Activated CD4-positive, alpha-beta T cell treated with anti-CD3 and anti-CD28 coated beads, Interleukin-2, amount 50 U/mL, for 24 hours (primary cell): Measurements from ENCODE around the gene BAIAP2L1.

Source experiments
- DNase-seq, 2 donors: peaks; one replicate each; pipeline ENCODE4 v3.0.0-alpha.2; 2020; ENCODE audit warnings: low read depth in 1 of 2, low spot score in 1 of 2

The BAIAP2L1 gene

DNA sequence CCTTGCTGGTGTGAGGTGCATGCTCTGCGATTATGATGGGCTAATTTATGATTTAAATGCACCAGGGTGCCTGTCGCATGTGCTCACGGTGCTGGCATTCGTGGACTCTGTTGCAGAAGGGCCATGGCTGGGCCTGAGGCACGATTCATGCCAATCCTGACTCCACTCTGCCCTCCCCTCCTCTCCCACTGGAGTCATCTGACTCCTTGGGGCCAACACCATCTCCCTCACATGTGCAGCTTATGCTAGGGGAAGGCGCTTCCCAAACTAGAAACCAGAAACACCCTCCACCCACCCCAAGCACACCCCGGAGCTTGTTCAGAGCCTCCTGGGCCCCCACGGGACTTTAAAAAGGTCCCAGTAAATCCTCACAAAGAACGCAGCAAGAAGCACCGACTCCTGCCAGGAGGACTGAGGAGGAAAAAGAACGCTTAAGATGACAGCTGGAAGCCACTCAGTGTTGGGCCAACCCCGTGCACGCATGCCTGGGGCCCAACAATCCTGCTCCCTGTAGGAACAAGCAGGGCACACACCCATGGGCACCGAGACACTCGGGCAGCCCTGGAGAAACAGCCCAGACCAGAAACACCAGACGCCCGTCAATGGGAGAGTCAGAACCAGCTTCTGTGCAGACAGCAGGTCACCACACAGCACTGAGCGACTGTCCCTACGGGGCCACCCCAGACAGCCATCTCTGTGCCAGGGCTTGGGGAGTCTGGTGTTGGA lies 105.3 kb downstream of the BAIAP2L1 start:
- no peak for DNase-seq

DNA sequence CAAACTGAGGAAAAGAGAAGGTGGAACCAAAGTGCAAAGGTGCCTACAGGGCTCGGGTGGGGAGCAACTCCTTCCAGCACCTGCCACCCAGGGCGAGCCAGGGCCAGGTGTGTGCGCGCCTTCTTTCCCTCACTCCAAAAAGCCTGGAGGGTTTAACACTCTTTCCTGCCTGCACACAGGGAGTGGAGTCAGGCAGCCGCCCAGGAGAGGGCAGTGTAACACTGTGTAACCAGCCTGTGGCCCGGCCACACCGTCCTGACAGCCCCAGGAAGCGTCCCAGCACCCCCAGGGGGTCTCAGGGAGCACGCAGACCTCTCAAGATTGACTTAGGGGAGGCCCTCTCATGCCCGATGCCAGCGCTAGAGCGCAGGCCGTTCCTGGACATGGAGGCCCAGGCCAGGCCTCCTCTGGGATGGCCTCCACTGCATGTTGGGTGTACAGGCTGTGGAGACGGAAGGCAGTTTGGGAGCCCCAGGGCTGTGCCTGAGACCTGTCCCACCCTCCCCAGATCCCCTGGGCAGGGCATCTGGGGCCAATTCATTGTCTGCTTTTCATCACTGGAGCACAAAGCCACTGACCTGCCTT lies 106.0 kb downstream of the BAIAP2L1 start:
- no peak for DNase-seq

DNA sequence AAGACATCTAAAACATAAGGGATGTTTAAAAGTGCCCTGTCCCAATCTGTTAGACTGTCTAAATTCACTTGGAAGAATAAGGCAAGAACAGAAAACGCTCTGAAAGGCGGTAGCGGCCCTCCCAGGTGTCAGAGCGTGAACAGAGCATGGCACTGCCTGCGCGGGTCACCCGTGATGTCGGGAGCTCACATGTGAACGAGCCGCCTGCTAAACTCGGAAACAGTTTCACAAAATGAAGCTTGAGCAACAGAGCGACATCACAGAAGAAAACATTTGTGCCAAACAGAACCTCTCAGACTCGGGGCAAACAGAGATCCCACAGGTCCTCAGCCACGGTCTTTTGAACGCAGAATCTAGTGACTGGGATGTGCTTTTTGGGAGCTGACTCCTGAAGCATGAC lies 106.6 kb downstream of the BAIAP2L1 start:
- DNase-seq: no peak

DNA sequence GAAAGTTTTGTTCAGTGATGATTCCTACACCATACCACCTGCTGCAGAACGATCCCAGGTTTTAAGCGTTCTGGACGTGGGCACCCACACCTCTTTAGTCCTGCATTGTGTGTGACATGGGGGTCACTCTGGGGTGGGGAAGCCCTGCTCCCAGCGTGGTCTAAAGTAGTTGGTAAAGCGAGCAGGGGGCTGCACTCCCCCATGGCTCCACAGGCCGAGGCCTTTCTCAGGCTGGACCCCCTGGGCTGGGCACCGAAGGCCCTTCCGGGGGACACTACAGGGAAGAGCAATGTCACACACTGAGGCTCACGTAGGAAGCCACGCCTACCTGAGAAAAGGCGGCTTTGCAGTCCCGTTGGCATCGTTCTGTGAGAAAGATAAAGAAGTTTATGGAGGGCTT lies 107.1 kb downstream of the BAIAP2L1 start:
- DNase-seq: no peak

- DNase-seq: no peak
These were observed 107.6 kb downstream of the BAIAP2L1 start for GRCh38 chr7:98293265-98293664.

- DNase-seq: no peak
These were observed 109.2 kb downstream of the BAIAP2L1 start for GRCh38 chr7:98291717-98292116.

DNA sequence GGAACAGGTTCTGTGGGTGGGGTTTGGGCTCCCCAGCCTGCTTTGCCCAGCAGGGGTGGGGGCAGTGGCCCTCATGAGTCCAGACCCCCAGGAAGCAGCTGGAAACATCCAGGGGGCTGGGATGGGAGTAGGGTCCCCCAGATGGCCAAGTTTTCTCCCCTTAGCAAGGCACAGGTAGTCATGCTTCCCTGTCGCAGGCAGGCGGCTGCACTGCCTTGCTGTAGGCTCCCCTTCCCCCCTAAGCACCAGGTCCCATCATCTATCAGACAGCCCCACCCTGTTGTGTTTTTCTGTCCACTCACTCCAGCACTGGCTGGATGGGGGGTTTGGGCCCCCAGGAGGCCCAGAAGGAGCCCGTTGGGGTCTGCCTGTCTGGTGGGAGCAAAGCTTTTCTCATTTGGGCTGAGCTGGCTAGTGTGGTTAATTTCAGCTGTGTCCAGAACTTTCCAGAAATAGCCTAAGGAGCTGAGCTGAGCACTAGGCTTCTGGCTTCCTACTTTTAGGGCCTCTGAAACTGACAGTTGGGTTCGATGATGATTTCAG lies 111.5 kb downstream of the BAIAP2L1 start:
- no peak for DNase-seq

GRCh38 chr7:98288064-98288823 lies 112.6 kb downstream of the BAIAP2L1 start:
- DNase-seq: no peak

GRCh38 chr7:98287486-98287959 lies 113.4 kb downstream of the BAIAP2L1 start:
- DNase-seq: no peak

DNA sequence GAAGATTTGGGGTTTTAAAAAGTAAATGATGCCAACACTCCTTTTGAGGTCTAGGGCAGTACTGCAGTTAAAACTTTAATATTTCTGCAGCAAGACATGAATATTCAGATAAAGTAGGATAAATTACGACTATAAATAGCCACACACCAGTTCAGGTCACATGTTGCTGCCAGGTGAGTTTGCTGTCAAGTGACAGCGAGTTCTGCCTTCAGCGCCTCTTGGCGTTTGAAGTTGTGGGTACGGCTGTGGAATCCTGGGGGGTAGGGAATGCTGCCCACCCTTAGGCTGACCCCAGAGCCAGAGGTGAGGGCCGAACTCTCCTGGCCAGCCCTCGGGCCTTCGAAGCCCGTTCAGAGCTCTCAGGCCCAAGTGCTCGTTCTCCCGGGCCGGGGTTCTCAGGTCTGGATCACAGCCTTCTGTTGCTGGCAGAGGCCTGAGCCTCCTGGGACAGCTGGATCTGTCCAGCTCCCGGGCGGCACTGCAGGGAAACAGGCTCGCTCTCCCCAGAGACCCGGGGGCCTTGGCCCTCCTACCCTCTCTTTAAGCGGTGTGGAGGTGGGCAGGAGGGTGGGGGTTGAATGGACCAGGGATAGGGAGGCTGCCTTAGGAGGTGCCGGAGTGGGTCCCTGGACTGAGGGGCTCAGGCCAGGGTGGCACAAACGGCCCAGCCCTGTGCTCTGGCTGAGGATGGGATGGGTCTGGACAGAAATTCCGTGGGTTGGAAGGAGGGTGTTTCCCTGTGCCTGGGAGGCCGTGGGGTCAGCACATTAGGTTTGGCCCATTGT lies 114.0 kb downstream of the BAIAP2L1 start:
- no peak for DNase-seq

GRCh38 chr7:98286093-98286539 lies 114.8 kb downstream of the BAIAP2L1 start:
- no peak for DNase-seq

DNA sequence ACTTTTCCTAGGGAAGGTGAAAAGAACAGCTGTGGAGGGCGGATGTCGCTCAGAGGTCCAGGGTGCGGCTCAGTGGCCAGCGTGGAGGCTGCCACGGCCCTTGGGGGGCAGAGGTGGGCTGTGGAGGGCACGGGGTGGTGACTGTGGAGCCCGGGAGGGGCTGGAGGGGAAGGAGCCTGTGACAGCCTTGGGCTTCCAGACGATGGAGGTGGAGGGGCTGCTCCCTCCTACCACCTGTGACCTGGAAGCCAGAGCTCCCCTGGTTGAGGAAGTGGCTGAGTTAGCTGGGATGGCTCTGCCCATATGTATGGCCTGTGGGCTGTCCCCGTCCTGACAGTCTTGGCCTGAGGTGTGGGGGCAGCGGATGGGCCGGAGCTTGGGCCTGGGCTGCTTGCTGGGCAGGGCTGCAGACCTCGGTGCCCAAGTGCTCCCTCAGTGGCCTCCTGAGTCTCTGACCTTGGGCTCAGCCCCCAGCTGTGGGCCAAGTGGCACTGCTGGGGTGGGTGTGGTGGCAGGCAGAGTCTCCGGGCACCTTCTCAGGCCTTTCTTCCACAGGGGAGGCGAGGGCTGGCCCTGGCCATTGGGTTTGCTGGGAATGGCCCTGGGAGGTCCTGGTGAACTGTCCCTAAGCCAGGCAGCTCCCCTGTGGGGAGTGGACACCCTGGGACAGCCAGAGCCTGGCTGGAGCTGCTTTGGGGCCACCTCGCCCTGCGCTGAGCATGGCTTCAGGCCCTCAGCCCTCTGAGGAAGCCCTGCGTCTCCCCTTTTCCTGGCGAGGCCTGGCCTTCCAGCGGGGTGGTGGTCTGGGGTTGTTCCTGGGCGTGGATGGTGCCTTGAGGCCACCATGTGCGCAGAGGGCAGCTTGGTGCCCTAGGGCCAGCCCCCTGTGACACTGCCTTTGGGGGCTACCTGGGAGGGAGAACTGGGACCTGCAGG lies 115.5 kb downstream of the BAIAP2L1 start:
- DNase-seq: no peak

- no peak for DNase-seq
These were observed 116.4 kb downstream of the BAIAP2L1 start for GRCh38 chr7:98284335-98285036.

DNA sequence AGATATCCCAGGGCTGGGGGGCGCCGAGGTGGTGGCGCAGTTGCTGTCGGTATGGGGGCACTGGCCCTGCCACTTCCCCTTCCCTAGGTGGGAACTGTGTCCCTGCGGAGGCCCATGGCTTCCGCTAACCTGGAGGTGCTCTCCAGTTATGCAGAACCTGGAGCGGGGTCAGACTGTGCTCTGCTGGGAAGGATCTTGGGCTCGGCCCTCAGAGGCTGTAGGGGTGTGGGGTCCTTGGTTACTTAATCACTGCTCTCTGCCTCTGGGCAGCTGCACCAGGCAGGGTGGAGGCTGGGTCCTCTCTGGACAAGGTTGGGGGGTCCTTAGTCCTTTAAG lies 117.0 kb downstream of the BAIAP2L1 start:
- DNase-seq: no peak

- no peak for DNase-seq
These were observed 117.6 kb downstream of the BAIAP2L1 start for GRCh38 chr7:98283127-98283886.

- no peak for DNase-seq
These were observed 118.2 kb downstream of the BAIAP2L1 start for GRCh38 chr7:98282703-98283102.

- DNase-seq: peak; percentile 11 to 17
These were observed 118.9 kb downstream of the BAIAP2L1 start for GRCh38 chr7:98281757-98282606.
